SK-N-SH (cell line): ENCODE data around the gene SERPINA7. TPM values are rescaled to one million over a fixed set of nuclear protein-coding genes. Genes with fewer than 3 reads are reported as not detected.

Experiments used
- CTCF ChIA-PET: fragments of 300-600, 350-600 bp; formaldehyde crosslinking; extraction: SDS; loops from one replicate; lab custom pipeline; 2021; lab: Yijun Ruan, JAX
- POLR2A ChIA-PET: fragments of 350-600 bp; sonication (Branson Sonifier 250); formaldehyde crosslinking; extraction: SDS; loops from one replicate; lab custom pipeline; 2020; ENCODE audit warnings: antibody characterized with exemption, inconsistent platforms; lab: Yijun Ruan, JAX
- DNase-seq: peaks from one replicate; pipeline ENCODE4 v3.0.0; 2012
- H2AFZ ChIP-seq: fragments of 200-600 bp; sonication (generic); 2 replicates; pipeline ENCODE4 v1.8.1; 2016; ENCODE audit warnings: antibody characterized with exemption, mild to moderate bottlenecking, low read depth
- H3F3A ChIP-seq: fragments of 200-600 bp; sonication (generic); replicated peaks from 2 replicates; pipeline ENCODE3; 2016; ENCODE audit warnings: antibody characterized with exemption, mild to moderate bottlenecking; ENCODE audit not compliant: insufficient read depth
- H3K27ac ChIP-seq, 2 experiments: fragments of 200-500 bp in 1 of 2; fragments of 200-600 bp in 1 of 2; sonication (Bioruptor generic) in 1 of 2; sonication (generic), shearing (Covaris generic) in 1 of 2; 2 replicates each; pipeline versions ENCODE4 v1.5.1 to v1.6.1; 2014 to 2016; ENCODE audit warnings: low read depth in 2 of 2, inconsistent platforms in 1 of 2, low read length in 1 of 2, mild to moderate bottlenecking in 1 of 2, mixed read lengths in 1 of 2
- H3K27me3 ChIP-seq: fragments of 200-600 bp; sonication (generic), shearing (Covaris generic); 2 replicates; pipeline ENCODE4 v1.6.1; 2016; ENCODE audit warnings: mixed run types; ENCODE audit not compliant: insufficient read depth
- H3K36me3 ChIP-seq, 2 experiments: fragments of 200-500 bp in 1 of 2; fragments of 200-600 bp in 1 of 2; sonication (Bioruptor generic) in 1 of 2; sonication (generic) in 1 of 2; replicated peaks in 1 of 2; 2 replicates each; pipeline versions ENCODE3 to v1.5.1; 2014 to 2016; ENCODE audit warnings: low read length in 1 of 2, mild to moderate bottlenecking in 1 of 2; ENCODE audit not compliant: insufficient read depth in 2 of 2, control insufficient read depth in 1 of 2
- H3K4me1 ChIP-seq, 2 experiments: fragments of 200-500 bp in 1 of 2; fragments of 200-600 bp in 1 of 2; sonication (Bioruptor generic) in 1 of 2; sonication (generic), shearing (Covaris generic) in 1 of 2; 2 replicates each; pipeline versions ENCODE4 v1.5.1 to v1.6.1; 2014 to 2016; ENCODE audit warnings: low read depth in 1 of 2, low read length in 1 of 2, mixed run types in 1 of 2; ENCODE audit not compliant: insufficient read depth in 2 of 2, control insufficient read depth in 1 of 2
- H3K4me2 ChIP-seq: fragments of 200-600 bp; sonication (generic), shearing (Covaris generic); 2 replicates; pipeline ENCODE4 v1.6.1; 2017; ENCODE audit warnings: mixed run types
- H3K4me3 ChIP-seq, 2 experiments: fragments of 200-500 bp in 1 of 2; fragments of 200-600 bp in 1 of 2; sonication (Bioruptor generic) in 1 of 2; sonication (generic), shearing (Covaris generic) in 1 of 2; 2 replicates each; pipeline versions ENCODE4 v1.5.1 to v1.8.1; 2014 to 2016; ENCODE audit warnings: low read depth in 2 of 2, inconsistent platforms in 1 of 2, low read length in 1 of 2, mild to moderate bottlenecking in 1 of 2, mixed read lengths in 1 of 2, moderate library complexity in 1 of 2
- H3K79me2 ChIP-seq: fragments of 200-600 bp; sonication (generic); 2 replicates; pipeline ENCODE4 v1.8.1; 2017; ENCODE audit warnings: mild to moderate bottlenecking; ENCODE audit not compliant: insufficient read depth
- H3K9ac ChIP-seq: fragments of 200-600 bp; sonication (generic); 2 replicates; pipeline ENCODE4 v1.6.1; 2017; ENCODE audit warnings: mixed run types
- H3K9me2 ChIP-seq: fragments of 200-600 bp; sonication (generic); 2 replicates; pipeline ENCODE4 v1.6.1; 2017; ENCODE audit warnings: mixed run types
- H3K9me3 ChIP-seq: fragments of 200-600 bp; sonication (generic); 2 replicates; pipeline ENCODE4 v1.6.1; 2017; ENCODE audit warnings: mixed run types, mild to moderate bottlenecking, moderate library complexity
- H4K20me1 ChIP-seq: fragments of 200-600 bp; sonication (generic); 2 replicates; pipeline ENCODE4 v1.6.1; 2017; ENCODE audit warnings: mild to moderate bottlenecking, mixed run types; ENCODE audit not compliant: insufficient read depth
- CHD2 ChIP-seq: fragments of 150-350 bp; IDR thresholded peaks from 2 replicates; pipeline ENCODE4 v1.6.1; 2018; ENCODE audit warnings: low read length; ENCODE audit not compliant: partially characterized antibody
- CTCF ChIP-seq: fragments of 200-600 bp; sonication (generic); IDR thresholded peaks from 2 replicates; pipeline ENCODE4 v1.6.1; 2017; ENCODE audit warnings: antibody characterized with exemption, mild to moderate bottlenecking, moderate library complexity
- EP300 ChIP-seq, 2 experiments: IDR thresholded peaks; 2 replicates each; pipeline versions ENCODE4 v1.4.0 to v1.6.1; 2012; ENCODE audit warnings: borderline replicate concordance in 1 of 2, low read depth in 1 of 2, low read length in 1 of 2
- FOSL2 ChIP-seq: IDR thresholded peaks from 2 replicates; pipeline ENCODE4 v1.4.0; 2012; ENCODE audit warnings: low read depth, mild to moderate bottlenecking, moderate library complexity, borderline replicate concordance
- FOXJ3 ChIP-seq: sonication (generic); formaldehyde crosslinking; IDR thresholded peaks from 2 replicates; pipeline ENCODE4 v1.5.1; 2020; ENCODE audit warnings: mild to moderate bottlenecking, missing genetic modification reagents
- FOXM1 ChIP-seq: IDR thresholded peaks from 2 replicates; pipeline ENCODE4 v1.4.0; 2012; ENCODE audit warnings: low read depth, mild to moderate bottlenecking
- GATA2 ChIP-seq: sonication (generic); formaldehyde crosslinking; IDR thresholded peaks from 2 replicates; pipeline ENCODE4 v1.5.0; 2020; ENCODE audit warnings: mild to moderate bottlenecking, missing genetic modification reagents
- IRF3 ChIP-seq: fragments of 150-350 bp; IDR thresholded peaks from 2 replicates; pipeline ENCODE4 v1.6.1; 2016; ENCODE audit warnings: mild to moderate bottlenecking, low read depth, low read length
- MEF2A ChIP-seq: IDR thresholded peaks from 2 replicates; pipeline ENCODE4 v1.4.0; 2012; ENCODE audit warnings: low read depth, borderline replicate concordance
- MXI1 ChIP-seq: IDR thresholded peaks from 2 replicates; pipeline ENCODE4 v1.6.1; 2012; ENCODE audit warnings: mild to moderate bottlenecking, low read depth, low read length, improper control_type of control experiment
- NRF1 ChIP-seq: IDR thresholded peaks from 2 replicates; pipeline ENCODE4 v1.6.1; 2012; ENCODE audit warnings: low read depth, mild to moderate bottlenecking, low read length
- PBX3 ChIP-seq: IDR thresholded peaks from 2 replicates; pipeline ENCODE4; 2012
- RAD21 ChIP-seq: IDR thresholded peaks from 2 replicates; pipeline ENCODE4 v1.6.1; 2012; ENCODE audit warnings: mild to moderate bottlenecking, low read length
- RXRA ChIP-seq: IDR thresholded peaks from 2 replicates; pipeline ENCODE4 v1.4.0; 2012; ENCODE audit warnings: low read depth, mild to moderate bottlenecking, borderline replicate concordance
- SMC3 ChIP-seq: IDR thresholded peaks from 2 replicates; pipeline ENCODE4 v1.6.1; 2012; ENCODE audit warnings: low read depth, low read length, improper control_type of control experiment
- TEAD4 ChIP-seq: IDR thresholded peaks from 2 replicates; pipeline ENCODE4 v1.4.0; 2012; ENCODE audit warnings: mild to moderate bottlenecking, borderline replicate concordance; ENCODE audit not compliant: insufficient read depth
- USF1 ChIP-seq: IDR thresholded peaks from 2 replicates; pipeline ENCODE4 v1.4.0; 2012; ENCODE audit warnings: low read depth, borderline replicate concordance
- USF2 ChIP-seq: fragments of 150-350 bp; IDR thresholded peaks from 2 replicates; pipeline ENCODE4 v1.6.1; 2017; ENCODE audit warnings: antibody characterized with exemption, low read length, low read depth, borderline replicate concordance
- YY1 ChIP-seq: IDR thresholded peaks from 2 replicates; pipeline ENCODE4 v1.4.0; 2012; ENCODE audit warnings: low read depth, mild to moderate bottlenecking
- WGBS: methylation state at CpG from one replicate; pipeline ENCODE4 v1.1.6; 2017; ENCODE audit warnings: low lambda C conversion rate; 5-methylcytosine and 5-hydroxymethylcytosine counted together
- polyA plus RNA-seq, 3 experiments: library from polyadenylated mRNA; depleted of rRNA; stranded (reverse); fragments of >200 nt; gene quantifications; 2 replicates each; pipeline ENCODE4 v1.2.3, GENCODE V29; 2012

The SERPINA7 gene
- polyA plus RNA-seq, 1 of the 3 experiments (the other 2 are of a cell fraction): not detected

GRCh38 chrX:106040861-106041260 lies 2.3 kb upstream of the SERPINA7 start:
- Histone ChIP-seq H3K4me3 (no peak overlapping the region), H3F3A (no peaks in the 10 kb centered on the region), H3K9me2 (no peaks in the 10 kb centered on the region), H3K27ac (no peak overlapping the region), H3K79me2 (no peaks in the 10 kb centered on the region), H3K4me1 (no peaks in the 10 kb centered on the region), H3K9ac (no peak overlapping the region), H3K36me3 (no peaks in the 10 kb centered on the region), H3K4me2 (no peak overlapping the region), H2AFZ (no peak overlapping the region)
- POLR2A ChIA-PET: no interaction called here
- CTCF ChIA-PET: interaction anchor here (0.9 kb wide), 1 partner anchor 164 kb away, joined by 3 read pairs; no protein-coding TSS in a partner anchor
- TF ChIP-seq EP300 (IDR thresholded peaks at IDR 0.05; ENCODE audit: borderline replicate concordance in 1 of 2, low read depth in 1 of 2, low read length in 1 of 2): no peak
- no peak for TF ChIP-seq FOXJ3 (CRISPR knock-in tag)
- TF ChIP-seq SMC3: no peak
- no peak for TF ChIP-seq TEAD4
- TF ChIP-seq FOXM1: no peak
- no peak for TF ChIP-seq MEF2A
- TF ChIP-seq IRF3: no peak
- no peak for TF ChIP-seq YY1
- TF ChIP-seq RXRA: no peak
- no peak for TF ChIP-seq GATA2 (CRISPR knock-in tag)
- no peak for TF ChIP-seq NRF1
- no peak for TF ChIP-seq USF1
- no peak for TF ChIP-seq CTCF
- no peak for TF ChIP-seq PBX3
- no peak for TF ChIP-seq CHD2
- no peak for TF ChIP-seq MXI1
- TF ChIP-seq RAD21: no peak
- TF ChIP-seq USF2: no peak
- no peak for TF ChIP-seq FOSL2
- TF ChIP-seq, all 33 proteins: peak for 0
- no peaks in the 10 kb centered on the region for H3K27me3 ChIP-seq
- 0% methylated on average over 4 of the region's 4 CpGs for WGBS
- no peaks in the 10 kb centered on the region for H3K9me3 ChIP-seq
- H4K20me1 ChIP-seq: no peaks in the 10 kb centered on the region
- DNase-seq: no peak
